LNCaP clone FGC (cell line): Measurements from ENCODE around the gene PFDN5.

Experiments
- DNase-seq: peaks from one replicate; pipeline ENCODE4 v3.0.0-alpha.2; 2011; ENCODE audit warnings: low read depth
- H3K4me3 ChIP-seq: 2 replicates; pipeline ENCODE4 v1.5.1; 2011; ENCODE audit warnings: mild to moderate bottlenecking, low read depth, low read length, control low read depth
- CTCF ChIP-seq: IDR thresholded peaks from 2 replicates; pipeline ENCODE4 v1.5.1; 2012; ENCODE audit warnings: mild to moderate bottlenecking; ENCODE audit not compliant: control insufficient read depth, insufficient read depth; ENCODE audit errors: extremely low read depth

The PFDN5 gene

DNA sequence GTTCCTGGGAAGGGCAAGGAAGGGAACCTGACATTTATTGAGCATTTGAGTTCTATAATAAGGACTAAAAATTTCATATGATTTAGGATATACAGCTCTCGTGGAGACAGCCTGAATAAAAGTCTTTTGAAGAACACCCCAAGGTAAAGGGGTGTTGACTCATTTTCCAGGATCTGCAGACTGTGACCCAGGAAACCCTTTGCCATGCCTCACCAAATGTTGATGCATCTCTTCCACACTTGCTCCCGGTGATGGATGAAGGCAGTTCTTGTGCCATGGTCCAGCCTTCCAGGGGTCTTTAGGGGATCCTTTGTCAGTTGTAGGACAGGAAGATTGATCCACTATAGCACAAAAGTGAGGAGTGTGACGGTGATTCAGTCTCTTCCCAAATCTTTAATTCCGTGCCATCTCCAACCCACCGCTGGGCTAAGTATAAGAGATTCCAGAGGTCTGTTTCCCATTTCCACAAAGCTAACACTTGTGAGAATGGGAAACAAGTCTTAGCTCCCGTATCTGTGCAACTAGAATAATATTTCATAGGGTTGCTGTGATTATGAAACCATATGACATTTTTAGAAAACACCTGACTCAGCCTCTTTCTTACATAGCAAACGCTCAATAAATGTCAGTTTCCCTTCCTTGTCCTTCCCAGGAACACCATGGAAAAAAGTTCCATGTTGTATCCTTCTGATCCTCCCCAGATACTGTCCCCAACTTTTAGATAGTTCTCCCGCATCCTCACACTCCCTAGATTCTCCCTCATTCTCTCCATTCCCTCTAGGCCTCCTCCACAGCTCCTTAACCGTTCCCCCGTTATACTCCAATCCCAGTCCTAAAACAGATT, 25.2 kb downstream of the PFDN5 start:
- TF ChIP-seq CTCF: no peak
- H3K4me3 ChIP-seq: peak overlapping the region; percentile 78
- DNase-seq: no peak

- H3K4me3 ChIP-seq: peak overlapping the region; percentile 61
- no peak for TF ChIP-seq CTCF
- DNase-seq: no peak
These were observed 28.9 kb downstream of the PFDN5 start for GRCh38 chr12:53324113-53324778.

DNA sequence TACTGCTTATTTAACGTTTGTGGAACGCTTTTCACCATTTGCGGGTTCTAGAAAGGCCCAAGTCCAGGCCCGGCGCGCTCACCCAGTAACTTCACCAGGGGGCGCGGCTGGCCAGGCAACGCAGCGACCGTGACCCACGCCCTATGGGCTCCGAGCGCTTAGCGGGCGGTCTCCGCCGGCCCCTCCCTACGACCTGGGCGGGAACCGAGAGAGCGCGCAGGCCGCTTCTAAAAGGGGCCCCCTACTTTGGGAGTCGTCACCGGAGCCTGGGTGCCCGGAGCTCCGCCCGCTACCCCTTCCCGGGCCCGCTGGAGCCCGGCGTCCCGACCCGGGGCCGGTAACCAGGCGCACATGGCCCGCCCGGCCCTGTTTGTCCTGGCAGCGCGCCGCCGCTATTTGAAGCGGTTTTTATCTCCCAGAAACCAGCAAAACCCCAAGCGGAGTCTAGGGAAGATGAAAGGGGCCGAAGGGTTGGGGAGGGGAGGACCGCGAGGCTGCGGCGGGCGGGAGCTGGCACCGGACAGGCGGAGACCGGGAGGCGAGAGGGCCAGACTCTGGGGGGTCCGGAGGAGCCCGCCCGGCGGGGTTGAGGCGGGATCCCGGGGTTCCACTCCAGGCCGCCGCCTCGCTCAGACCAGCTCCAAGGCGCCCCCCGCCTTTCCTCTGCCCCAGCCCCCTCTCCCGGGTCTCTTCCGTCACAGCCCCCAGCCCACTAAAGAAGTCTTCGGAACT, 29.6 kb downstream of the PFDN5 start:
- DNase-seq: peak; percentile 56
- peak; percentile 85 for TF ChIP-seq CTCF
- peak overlapping the region; percentile 61 for H3K4me3 ChIP-seq

DNA sequence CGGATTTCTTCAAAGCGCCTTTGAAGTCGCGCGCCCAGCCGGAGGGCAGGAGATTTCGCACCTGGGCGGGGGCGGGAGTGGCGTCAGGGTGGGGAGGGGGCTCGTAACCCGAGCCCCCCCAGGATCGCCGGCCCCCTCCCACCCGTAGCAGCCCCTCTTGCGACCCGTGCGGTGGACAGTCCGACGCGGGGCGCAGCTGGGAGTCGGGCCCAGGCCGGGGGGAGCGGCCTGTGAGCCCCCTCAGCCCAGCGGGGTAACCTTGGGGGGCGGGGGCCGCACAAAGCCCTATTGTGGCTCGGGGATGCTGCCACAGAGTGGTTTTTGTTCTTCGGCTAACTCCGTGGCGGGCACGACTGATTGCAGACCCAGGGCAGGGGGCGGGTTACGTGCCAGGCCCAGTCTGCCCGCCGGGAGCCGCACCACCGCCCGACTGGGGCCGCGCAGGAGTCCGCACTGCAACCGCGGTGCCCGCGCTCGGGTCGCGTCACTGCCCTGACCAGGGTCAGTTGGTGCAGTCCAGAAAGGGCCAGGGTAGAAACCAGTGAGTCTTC, 30.2 kb downstream of the PFDN5 start:
- no peak for DNase-seq
- H3K4me3 ChIP-seq: peak overlapping the region; percentile 61
- TF ChIP-seq CTCF: no peak

- TF ChIP-seq CTCF: no peak
- H3K4me3 ChIP-seq: no peak overlapping the region
- DNase-seq: no peak
These were observed 31.3 kb downstream of the PFDN5 start for GRCh38 chr12:53326460-53327185.

- TF ChIP-seq CTCF: peak; percentile 23; the same call in 1 of the 2 replicates
- H3K4me3 ChIP-seq: no peak overlapping the region
- no peak for DNase-seq
These were observed 32.2 kb downstream of the PFDN5 start for GRCh38 chr12:53327435-53328042.
